B cell (primary cell): Measurements from ENCODE around the gene ARHGEF7.

ENCODE experiments used
- CTCF ChIP-seq: fragments of 200-600 bp; IDR thresholded peaks from one replicate; pipeline ENCODE4 v1.8.0; 2022; ENCODE audit warnings: antibody characterized with exemption, mild to moderate bottlenecking
- EZH2 ChIP-seq: IDR thresholded peaks from 2 replicates; pipeline ENCODE4 v1.6.1; 2012; ENCODE audit warnings: borderline replicate concordance, low read depth, mild to moderate bottlenecking, moderate library complexity, low read length; ENCODE audit not compliant: insufficient read depth, poor library complexity, severe bottlenecking

- TF ChIP-seq CTCF (peak; percentile 35), EZH2 (no peak)
These were observed 38.8 kb downstream of the ARHGEF7 start for GRCh38 chr13:111153977-111154332.
